Measurements from ENCODE around the gene ANXA2.

DNA sequence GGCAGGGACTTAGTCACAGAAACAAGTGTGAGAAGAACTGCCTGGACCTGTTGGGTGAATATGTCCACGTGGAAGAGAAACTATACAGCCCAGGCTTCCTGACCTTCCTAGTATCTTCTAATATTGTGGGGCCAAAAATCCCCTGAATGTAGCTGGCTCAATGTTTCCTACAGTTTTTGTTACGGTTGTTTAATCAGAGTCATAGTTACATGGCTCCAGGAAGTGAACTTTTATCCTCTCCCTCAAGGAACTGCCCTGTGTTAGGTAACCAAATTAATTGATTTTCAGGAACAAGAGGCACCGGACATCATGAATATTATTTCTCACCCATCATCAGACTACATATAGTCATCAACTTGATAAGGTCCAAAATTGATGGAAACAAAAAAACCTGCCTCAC lies 59.0 kb downstream of the ANXA2 start:
- TF ChIP-seq CTCF (IDR thresholded peaks at IDR 0.05) (no peak), TCF7L2 (IDR thresholded peaks at IDR 0.05; ENCODE audit: low read depth, low read length) (no peak), SIN3A (IDR thresholded peaks at IDR 0.05; ENCODE audit: borderline replicate concordance, insufficient read depth, low read depth, low read length) (no peak), POLR2AphosphoS5 (IDR thresholded peaks at IDR 0.05; ENCODE audit: low read depth, low read length) (no peak)
- TF ChIP-seq, protein P1, sequence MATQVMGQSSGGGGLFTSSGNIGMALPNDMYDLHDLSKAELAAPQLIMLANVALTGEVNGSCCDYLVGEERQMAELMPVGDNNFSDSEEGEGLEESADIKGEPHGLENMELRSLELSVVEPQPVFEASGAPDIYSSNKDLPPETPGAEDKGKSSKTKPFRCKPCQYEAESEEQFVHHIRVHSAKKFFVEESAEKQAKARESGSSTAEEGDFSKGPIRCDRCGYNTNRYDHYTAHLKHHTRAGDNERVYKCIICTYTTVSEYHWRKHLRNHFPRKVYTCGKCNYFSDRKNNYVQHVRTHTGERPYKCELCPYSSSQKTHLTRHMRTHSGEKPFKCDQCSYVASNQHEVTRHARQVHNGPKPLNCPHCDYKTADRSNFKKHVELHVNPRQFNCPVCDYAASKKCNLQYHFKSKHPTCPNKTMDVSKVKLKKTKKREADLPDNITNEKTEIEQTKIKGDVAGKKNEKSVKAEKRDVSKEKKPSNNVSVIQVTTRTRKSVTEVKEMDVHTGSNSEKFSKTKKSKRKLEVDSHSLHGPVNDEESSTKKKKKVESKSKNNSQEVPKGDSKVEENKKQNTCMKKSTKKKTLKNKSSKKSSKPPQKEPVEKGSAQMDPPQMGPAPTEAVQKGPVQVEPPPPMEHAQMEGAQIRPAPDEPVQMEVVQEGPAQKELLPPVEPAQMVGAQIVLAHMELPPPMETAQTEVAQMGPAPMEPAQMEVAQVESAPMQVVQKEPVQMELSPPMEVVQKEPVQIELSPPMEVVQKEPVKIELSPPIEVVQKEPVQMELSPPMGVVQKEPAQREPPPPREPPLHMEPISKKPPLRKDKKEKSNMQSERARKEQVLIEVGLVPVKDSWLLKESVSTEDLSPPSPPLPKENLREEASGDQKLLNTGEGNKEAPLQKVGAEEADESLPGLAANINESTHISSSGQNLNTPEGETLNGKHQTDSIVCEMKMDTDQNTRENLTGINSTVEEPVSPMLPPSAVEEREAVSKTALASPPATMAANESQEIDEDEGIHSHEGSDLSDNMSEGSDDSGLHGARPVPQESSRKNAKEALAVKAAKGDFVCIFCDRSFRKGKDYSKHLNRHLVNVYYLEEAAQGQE (IDR thresholded peaks at IDR 0.05; ENCODE audit: insufficient read depth in 1 of 2, low read depth in 2 of 2, low read length in 1 of 2), result no peak

Measured in Panc1 (cell line).